Measurements from ENCODE around the gene WDR77. TPM values are rescaled to one million over a fixed set of nuclear protein-coding genes. Genes with fewer than 3 reads are reported as not detected.

WDR77 gene
- 10 to 100 TPM; 16.3 to 23.8 (median 20.1) TPM for total RNA-seq
- polyA plus RNA-seq = 10 to 100 TPM; 13.8 to 29.5 (median 15.5) TPM

DNA sequence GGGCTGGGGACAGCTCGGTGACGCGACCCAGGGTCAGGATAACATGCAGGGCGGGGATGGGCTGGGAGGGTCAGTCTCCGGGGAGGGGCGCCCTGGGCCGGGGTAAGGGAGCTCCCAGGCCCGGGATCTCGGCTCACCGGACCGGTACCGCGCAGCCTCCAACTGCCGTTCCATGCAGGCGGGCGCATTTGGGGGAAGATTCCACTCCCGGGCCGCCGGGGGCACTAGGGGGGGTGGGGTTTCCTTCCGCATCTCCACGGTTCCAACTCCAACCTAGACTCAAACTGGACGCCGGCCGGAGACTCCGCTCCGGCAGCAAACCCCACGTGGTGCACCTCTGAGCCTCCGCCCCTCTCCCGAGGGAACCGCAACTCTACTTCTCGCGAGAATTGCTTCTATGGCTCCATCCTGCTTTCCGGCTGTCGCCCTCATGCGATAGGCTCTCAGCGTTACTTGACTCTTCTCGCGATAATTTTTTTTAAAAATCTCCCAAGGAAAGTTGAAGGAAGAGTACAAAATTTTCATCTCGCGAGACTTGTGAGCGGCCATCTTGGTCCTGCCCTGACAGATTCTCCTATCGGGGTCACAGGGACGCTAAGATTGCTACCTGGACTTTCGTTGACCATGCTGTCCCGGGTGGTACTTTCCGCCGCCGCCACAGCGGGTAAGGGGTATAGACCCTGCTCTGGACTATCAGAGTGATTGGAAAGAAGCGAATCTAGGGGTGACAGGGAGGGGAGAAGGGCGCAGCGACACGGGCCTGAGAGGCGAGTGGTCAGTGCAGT lies at the start of gene WDR77, which contains the start of gene ATP5PB:
Gene WDR77 (minus strand): TSS at position 339 of the 785 bp plus-strand sequence. CDS start 87 bp downstream, at position 252.
Gene ATP5PB (plus strand): TSS at position 547 of the 785 bp plus-strand sequence. CDS start 78 bp downstream, at position 625.
- peaks cover 0 to 57% (median 51%) of the 10 kb centered on the region in 4 donors for H3K4me1 ChIP-seq

DNA sequence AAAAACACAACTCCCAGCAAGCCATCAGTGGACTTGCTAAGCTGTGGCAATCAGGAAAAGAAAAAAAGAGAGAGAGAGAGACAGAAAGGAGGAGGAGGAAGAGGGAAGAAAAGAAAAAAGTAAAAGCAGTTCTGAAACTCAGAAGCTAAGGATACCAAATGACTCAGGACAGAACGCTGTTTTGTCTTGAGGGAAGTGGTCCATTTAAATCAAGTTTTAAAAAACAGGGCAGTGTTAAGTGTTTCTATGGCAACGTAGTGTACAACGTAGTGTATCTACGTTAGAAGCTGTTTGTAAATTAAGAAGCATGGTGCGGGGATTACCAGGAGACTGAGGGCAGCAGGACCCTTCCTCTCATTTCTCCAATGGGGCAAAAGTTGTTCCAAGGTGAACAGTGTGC lies 48.5 kb upstream of the WDR77 start:
- 71 to 74% methylated on average over 5 of the region's 5 CpGs for WGBS, 2 donors
- TF ChIP-seq POLR2AphosphoS5 (IDR thresholded peaks at IDR 0.05) (no peak), EP300 (IDR thresholded peaks at IDR 0.05) (no peak), POLR2A (IDR thresholded peaks at IDR 0.05) (no peak)
- TF ChIP-seq, protein P1, sequence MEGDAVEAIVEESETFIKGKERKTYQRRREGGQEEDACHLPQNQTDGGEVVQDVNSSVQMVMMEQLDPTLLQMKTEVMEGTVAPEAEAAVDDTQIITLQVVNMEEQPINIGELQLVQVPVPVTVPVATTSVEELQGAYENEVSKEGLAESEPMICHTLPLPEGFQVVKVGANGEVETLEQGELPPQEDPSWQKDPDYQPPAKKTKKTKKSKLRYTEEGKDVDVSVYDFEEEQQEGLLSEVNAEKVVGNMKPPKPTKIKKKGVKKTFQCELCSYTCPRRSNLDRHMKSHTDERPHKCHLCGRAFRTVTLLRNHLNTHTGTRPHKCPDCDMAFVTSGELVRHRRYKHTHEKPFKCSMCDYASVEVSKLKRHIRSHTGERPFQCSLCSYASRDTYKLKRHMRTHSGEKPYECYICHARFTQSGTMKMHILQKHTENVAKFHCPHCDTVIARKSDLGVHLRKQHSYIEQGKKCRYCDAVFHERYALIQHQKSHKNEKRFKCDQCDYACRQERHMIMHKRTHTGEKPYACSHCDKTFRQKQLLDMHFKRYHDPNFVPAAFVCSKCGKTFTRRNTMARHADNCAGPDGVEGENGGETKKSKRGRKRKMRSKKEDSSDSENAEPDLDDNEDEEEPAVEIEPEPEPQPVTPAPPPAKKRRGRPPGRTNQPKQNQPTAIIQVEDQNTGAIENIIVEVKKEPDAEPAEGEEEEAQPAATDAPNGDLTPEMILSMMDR (IDR thresholded peaks at IDR 0.05) = no peak
- Histone ChIP-seq H3K4me1 (peaks cover 0 to 3% (median 0%) of the 10 kb centered on the region in 4 donors), H3K27ac (no peak overlapping the region), H3K36me3 (no peaks in the 10 kb centered on the region), H3K27me3 (no peaks in the 10 kb centered on the region), H3K4me3 (no peak overlapping the region), H3K9me3 (no peaks in the 10 kb centered on the region)
- no peak for DNase-seq
- intact Hi-C loops (cut with DNase I) = no loop called here

More for the DNA sequence above, at the start of gene WDR77, which contains the start of gene ATP5PB:
- 0 to 1% methylated on average over 54 of the region's 54 CpGs for WGBS, 2 donors
- intact Hi-C loops (cut with DNase I) = loop anchor here (5.0 to 10.0 kb wide), 3 partner anchors 307 to 1414 kb away; partner anchors contain the start of genes CEPT1, DRAM2 and STRIP1
- Histone ChIP-seq H3K9me3 (no peaks in the 10 kb centered on the region), H3K36me3 (peaks cover 0 to 43% (median 5%) of the 10 kb centered on the region in 4 donors), H3K27ac (peak within 1 kb of the TSS; percentile 86 to 90 (median 88)), H3K4me3 (peak within 1 kb of the TSS; percentile 80 to 95 (median 90)), H3K27me3 (no peaks in the 10 kb centered on the region)
- TF ChIP-seq EP300 (IDR thresholded peaks at IDR 0.05) (no peak), POLR2A (IDR thresholded peaks at IDR 0.05) (peak; percentile 23 to 66), POLR2AphosphoS5 (IDR thresholded peaks at IDR 0.05) (peak; percentile 26 to 66 (median 62))
- TF ChIP-seq, protein P1 (IDR thresholded peaks at IDR 0.05) = no peak
- DNase-seq = peak; percentile 98

DNA sequence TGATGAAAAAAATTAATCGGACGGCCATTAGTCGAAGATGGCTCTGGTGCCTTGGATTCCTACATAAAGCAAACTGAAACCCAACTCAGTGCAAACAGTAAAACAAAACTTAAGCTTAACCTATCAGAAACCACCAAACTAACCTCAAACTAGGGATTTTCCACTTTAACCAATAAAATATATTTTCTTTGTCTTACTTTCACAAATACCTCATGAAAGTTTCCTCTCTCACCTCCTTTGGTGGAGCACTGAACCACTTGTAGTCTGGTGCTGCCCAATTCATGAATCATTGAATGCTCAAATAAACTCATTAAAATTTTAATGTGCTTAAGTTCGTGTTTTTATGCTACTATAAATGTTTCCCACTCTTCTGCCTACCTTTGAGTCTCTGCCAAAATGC lies 47.3 kb upstream of the WDR77 start:
- DNase-seq = no peak
- WGBS, 2 donors = 73 to 80% methylated on average over 4 of the region's 4 CpGs
- TF ChIP-seq POLR2A (IDR thresholded peaks at IDR 0.05) = no peak
- TF ChIP-seq EP300 (IDR thresholded peaks at IDR 0.05) = no peak
- TF ChIP-seq, protein P1 (IDR thresholded peaks at IDR 0.05) = no peak
- no peak for TF ChIP-seq POLR2AphosphoS5 (IDR thresholded peaks at IDR 0.05)
- Histone ChIP-seq H3K4me3 (no peak overlapping the region), H3K4me1 (peaks cover 0 to 3% (median 0%) of the 10 kb centered on the region in 4 donors), H3K9me3 (no peaks in the 10 kb centered on the region), H3K27ac (no peak overlapping the region), H3K27me3 (no peaks in the 10 kb centered on the region), H3K36me3 (no peaks in the 10 kb centered on the region)
- intact Hi-C loops (cut with DNase I) = no loop called here

DNA sequence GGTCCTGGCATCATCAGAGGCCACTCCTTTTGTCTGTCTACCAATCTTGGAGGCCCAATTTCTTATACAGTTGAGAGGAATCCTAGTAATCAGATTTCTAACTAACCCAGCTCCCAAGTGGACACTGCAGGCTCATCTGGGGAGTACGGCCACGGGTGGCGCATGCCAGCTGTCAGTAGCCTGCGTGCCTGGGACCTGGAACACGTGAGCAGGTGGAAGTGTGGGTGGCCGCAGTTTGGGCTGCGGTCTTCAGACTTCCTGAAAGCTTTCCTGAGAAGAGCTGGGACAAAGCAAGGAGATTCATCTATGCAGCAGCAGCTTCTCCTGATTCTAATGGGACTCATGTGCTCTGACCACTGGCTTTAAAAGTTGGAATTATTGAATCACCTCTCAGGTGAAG lies 42.0 kb upstream of the WDR77 start:
- Histone ChIP-seq H3K4me3 (no peak overlapping the region), H3K27ac (peak overlapping the region; percentile 3 to 45 (median 41)), H3K27me3 (no peaks in the 10 kb centered on the region), H3K4me1 (no peaks in the 10 kb centered on the region), H3K9me3 (no peaks in the 10 kb centered on the region), H3K36me3 (no peaks in the 10 kb centered on the region)
- DNase-seq = no peak
- TF ChIP-seq POLR2AphosphoS5 (IDR thresholded peaks at IDR 0.05) = no peak
- no peak for TF ChIP-seq POLR2A (IDR thresholded peaks at IDR 0.05)
- no peak for TF ChIP-seq EP300 (IDR thresholded peaks at IDR 0.05)
- TF ChIP-seq, protein P1 (IDR thresholded peaks at IDR 0.05) = no peak
- 91 to 93% methylated on average over 7 of the region's 7 CpGs for WGBS, 2 donors
- intact Hi-C loops (cut with DNase I) = no loop called here

Data from sigmoid colon (tissue), 7 donors.